ENCODE data around the gene TCIRG1. TPM values are rescaled to one million over a fixed set of nuclear protein-coding genes. Genes with fewer than 3 reads are reported as not detected.

Gene TCIRG1
- total and polyA plus RNA-seq, 2 experiments from 2014 or later = 75.9 to 118 TPM

- TF ChIP-seq EZH2phosphoT487 (IDR thresholded peaks at IDR 0.05; ENCODE audit: insufficient read depth, low read depth) (no peak), EZH2 (IDR thresholded peaks at IDR 0.05; ENCODE audit: insufficient read depth, poor library complexity, severe bottlenecking) (no peak)
- peaks cover 6% of the 10 kb centered on the region; the same call in 1 of the 2 replicates for H3K79me2 ChIP-seq (ENCODE audit: insufficient read depth)
- peaks cover 24% of the 10 kb centered on the region for H3F3A ChIP-seq (ENCODE audit: insufficient read depth)
- no peaks in the 10 kb centered on the region; the same call in 1 of the 2 replicates for H3K36me3 ChIP-seq (ENCODE audit: low read depth)
- no peaks in the 10 kb centered on the region for H3K9me3 ChIP-seq (ENCODE audit: low read depth)
- H4K20me1 ChIP-seq (ENCODE audit: insufficient read depth) = no peaks in the 10 kb centered on the region
- no peaks in the 10 kb centered on the region for H3K27me3 ChIP-seq (replicated peaks; ENCODE audit: insufficient read depth)
- H3K27ac ChIP-seq = no peak overlapping the region
- no peaks in the 10 kb centered on the region for H3K9me2 ChIP-seq (ENCODE audit: insufficient read depth)
- DNase-seq = no peak
- no peak overlapping the region for H3K4me3 ChIP-seq
- no peak overlapping the region for H3K4me2 ChIP-seq (ENCODE audit: unreplicated experiment)
- H3K4me1 ChIP-seq (ENCODE audit: insufficient read depth) = peaks cover 29% of the 10 kb centered on the region
- H2AFZ ChIP-seq = no peak overlapping the region
- 85 to 87% methylated on average over 5 of the region's 5 CpGs for WGBS, 2 experiments (ENCODE audit: low coverage in 1 of 2, low lambda C conversion rate in 2 of 2, missing lambda C conversion rate in 2 of 2)
- in situ Hi-C loops (cut with MboI) = no loop called here
- no peak overlapping the region for H3K9ac ChIP-seq
Observed at GRCh38 chr11:68025047-68025446, 13.8 kb upstream of the TCIRG1 start.

GRCh38 chr11:68026391-68027105 lies 12.3 kb upstream of the TCIRG1 start:
- H4K20me1 ChIP-seq (ENCODE audit: insufficient read depth) = no peaks in the 10 kb centered on the region
- H3K9me3 ChIP-seq (ENCODE audit: low read depth) = no peaks in the 10 kb centered on the region
- H3K79me2 ChIP-seq (ENCODE audit: insufficient read depth) = peaks cover 16% of the 10 kb centered on the region
- TF ChIP-seq EZH2phosphoT487 (IDR thresholded peaks at IDR 0.05; ENCODE audit: insufficient read depth, low read depth) (no peak), EZH2 (IDR thresholded peaks at IDR 0.05; ENCODE audit: insufficient read depth, poor library complexity, severe bottlenecking) (no peak)
- no peaks in the 10 kb centered on the region; the same call in 1 of the 2 replicates for H3K36me3 ChIP-seq (ENCODE audit: low read depth)
- H3K4me2 ChIP-seq (ENCODE audit: unreplicated experiment) = no peak overlapping the region
- 89 to 92% methylated on average over 11 to 18 of the region's 18 CpGs for WGBS, 2 experiments (ENCODE audit: low coverage in 1 of 2, low lambda C conversion rate in 2 of 2, missing lambda C conversion rate in 2 of 2)
- in situ Hi-C loops (cut with MboI) = no loop called here
- H3K4me1 ChIP-seq (ENCODE audit: insufficient read depth) = peaks cover 33% of the 10 kb centered on the region
- H3K9ac ChIP-seq = peak overlapping the region; percentile 77
- peaks cover 24% of the 10 kb centered on the region for H3F3A ChIP-seq (ENCODE audit: insufficient read depth)
- H3K9me2 ChIP-seq (ENCODE audit: insufficient read depth) = no peaks in the 10 kb centered on the region
- H3K27ac ChIP-seq = peak overlapping the region; percentile 97; the same call in 1 of the 2 replicates
- no peak for DNase-seq
- no peak overlapping the region for H3K4me3 ChIP-seq
- H2AFZ ChIP-seq = no peak overlapping the region
- H3K27me3 ChIP-seq (replicated peaks; ENCODE audit: insufficient read depth) = no peaks in the 10 kb centered on the region

- in situ Hi-C loops (cut with MboI) = no loop called here
- no peak for DNase-seq
- peaks cover 37% of the 10 kb centered on the region for H3K4me1 ChIP-seq (ENCODE audit: insufficient read depth)
- H3K9ac ChIP-seq = peak overlapping the region; percentile 77
- H3K27me3 ChIP-seq (replicated peaks; ENCODE audit: insufficient read depth) = no peaks in the 10 kb centered on the region
- no peaks in the 10 kb centered on the region for H3K9me2 ChIP-seq (ENCODE audit: insufficient read depth)
- H4K20me1 ChIP-seq (ENCODE audit: insufficient read depth) = no peaks in the 10 kb centered on the region
- peak overlapping the region; percentile 44 for H3K4me2 ChIP-seq (ENCODE audit: unreplicated experiment)
- H3K79me2 ChIP-seq (ENCODE audit: insufficient read depth) = peaks cover 27% of the 10 kb centered on the region
- H3K27ac ChIP-seq = peak overlapping the region; percentile 97
- no peak overlapping the region for H2AFZ ChIP-seq
- H3K9me3 ChIP-seq (ENCODE audit: low read depth) = no peaks in the 10 kb centered on the region
- no peaks in the 10 kb centered on the region; the same call in 1 of the 2 replicates for H3K36me3 ChIP-seq (ENCODE audit: low read depth)
- H3F3A ChIP-seq (ENCODE audit: insufficient read depth) = peaks cover 24% of the 10 kb centered on the region
- H3K4me3 ChIP-seq = no peak overlapping the region
- 83 to 87% methylated on average over 20 to 21 of the region's 21 CpGs for WGBS, 2 experiments (ENCODE audit: low coverage in 1 of 2, low lambda C conversion rate in 2 of 2, missing lambda C conversion rate in 2 of 2)
- TF ChIP-seq EZH2phosphoT487 (IDR thresholded peaks at IDR 0.05; ENCODE audit: insufficient read depth, low read depth) = no peak
- TF ChIP-seq EZH2 (IDR thresholded peaks at IDR 0.05; ENCODE audit: insufficient read depth, poor library complexity, severe bottlenecking) = no peak
Observed at GRCh38 chr11:68027667-68028066, 11.2 kb upstream of the TCIRG1 start.

- peak overlapping the region; percentile 94 for H3K9ac ChIP-seq
Observed at GRCh38 chr11:68028802-68029545, 9.9 kb upstream of the TCIRG1 start.

More at GRCh38 chr11:68028802-68029545, 9.9 kb upstream of the TCIRG1 start:
- 61% methylated on average over 12 of the region's 12 CpGs for WGBS, 2 experiments (ENCODE audit: low coverage in 1 of 2, low lambda C conversion rate in 2 of 2, missing lambda C conversion rate in 2 of 2)
- Histone ChIP-seq H3K27ac (peak overlapping the region; percentile 97), H2AFZ (no peak overlapping the region), H3K4me3 (peak overlapping the region; percentile 86), H3K4me1 (ENCODE audit: insufficient read depth) (peaks cover 37% of the 10 kb centered on the region), H3K79me2 (ENCODE audit: insufficient read depth) (peaks cover 29% of the 10 kb centered on the region), H3K27me3 (replicated peaks; ENCODE audit: insufficient read depth) (no peaks in the 10 kb centered on the region), H3K9me3 (ENCODE audit: low read depth) (no peaks in the 10 kb centered on the region), H3F3A (ENCODE audit: insufficient read depth) (peaks cover 24% of the 10 kb centered on the region), H3K4me2 (ENCODE audit: unreplicated experiment) (peak overlapping the region; percentile 96), H3K36me3 (ENCODE audit: low read depth) (peaks cover 3% of the 10 kb centered on the region; the same call in 1 of the 2 replicates), H3K9me2 (ENCODE audit: insufficient read depth) (no peaks in the 10 kb centered on the region), H4K20me1 (ENCODE audit: insufficient read depth) (no peaks in the 10 kb centered on the region)
- peak; percentile 84 for DNase-seq
- in situ Hi-C loops (cut with MboI) = no loop called here
- TF ChIP-seq EZH2phosphoT487 (IDR thresholded peaks at IDR 0.05; ENCODE audit: insufficient read depth, low read depth) = no peak
- TF ChIP-seq EZH2 (IDR thresholded peaks at IDR 0.05; ENCODE audit: insufficient read depth, poor library complexity, severe bottlenecking) = no peak
